ENCODE results near the gene TIGIT.
A peak's percentile ranks its signal among the peaks of the same experiment; 100 is the strongest.

The TIGIT gene

DNA sequence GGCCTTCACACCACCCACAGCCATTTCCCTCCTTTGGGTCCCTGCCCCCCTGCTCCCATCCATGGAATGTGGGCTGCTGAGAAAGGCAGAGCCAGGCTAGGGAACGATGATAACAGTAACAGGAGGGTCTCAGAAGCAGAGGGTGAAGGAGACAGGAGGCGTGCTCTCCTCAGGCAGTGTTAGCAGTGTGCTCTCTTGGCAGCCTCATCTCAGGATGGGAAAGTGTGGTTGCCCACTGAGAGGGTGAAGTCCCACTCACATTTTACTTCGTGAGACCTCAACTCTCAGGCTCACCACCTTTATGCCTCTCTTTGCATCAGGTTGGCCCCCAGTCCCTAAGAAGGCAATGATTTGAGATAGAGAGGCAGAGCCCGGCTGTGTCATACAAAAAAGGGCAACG is 24.5 kb downstream of the TIGIT start:
- Mint-ChIP-seq H3K27me3 (no peaks in the 10 kb centered on the region), H3K4me1 (peaks cover 88% of the 10 kb centered on the region), H3K4me3 (peak overlapping the region; percentile 51), H3K9me3 (no peaks in the 10 kb centered on the region), H3K27ac (ENCODE audit: low read depth) (peak overlapping the region; percentile 95), H3K36me3 (ENCODE audit: insufficient read depth) (peaks cover 17% of the 10 kb centered on the region)
- no peak for DNase-seq (ENCODE audit: low spot score in 2 of 2)
- ATAC-seq (replicated peaks; ENCODE audit: extremely low read depth, poor library complexity, severe bottlenecking), result no peak

DNA sequence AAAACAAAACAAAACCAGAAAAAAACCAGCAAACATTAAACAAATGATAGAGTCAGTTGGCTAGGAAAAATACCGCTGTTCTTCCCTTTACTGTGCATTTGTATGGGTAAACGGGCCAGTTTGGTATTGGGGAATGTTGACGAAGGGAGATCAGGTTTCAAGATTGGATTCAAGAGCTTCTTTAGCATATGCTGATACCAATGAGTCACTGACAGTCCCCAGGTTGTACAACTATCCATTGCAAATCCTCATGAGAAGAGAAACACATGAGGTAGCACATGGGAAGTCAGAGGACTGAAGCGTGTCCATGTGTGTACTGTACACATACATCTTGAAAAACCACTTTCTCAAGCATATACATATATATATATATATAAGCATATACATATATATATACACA is 25.6 kb downstream of the TIGIT start:
- Mint-ChIP-seq H3K4me3 (peak overlapping the region; percentile 51), H3K4me1 (peaks cover 88% of the 10 kb centered on the region), H3K9me3 (no peaks in the 10 kb centered on the region), H3K27ac (ENCODE audit: low read depth) (peak overlapping the region; percentile 95), H3K27me3 (no peaks in the 10 kb centered on the region), H3K36me3 (ENCODE audit: insufficient read depth) (peaks cover 14% of the 10 kb centered on the region)
- no peak for ATAC-seq (replicated peaks; ENCODE audit: extremely low read depth, poor library complexity, severe bottlenecking)
- no peak for DNase-seq (ENCODE audit: low spot score in 2 of 2)

DNA sequence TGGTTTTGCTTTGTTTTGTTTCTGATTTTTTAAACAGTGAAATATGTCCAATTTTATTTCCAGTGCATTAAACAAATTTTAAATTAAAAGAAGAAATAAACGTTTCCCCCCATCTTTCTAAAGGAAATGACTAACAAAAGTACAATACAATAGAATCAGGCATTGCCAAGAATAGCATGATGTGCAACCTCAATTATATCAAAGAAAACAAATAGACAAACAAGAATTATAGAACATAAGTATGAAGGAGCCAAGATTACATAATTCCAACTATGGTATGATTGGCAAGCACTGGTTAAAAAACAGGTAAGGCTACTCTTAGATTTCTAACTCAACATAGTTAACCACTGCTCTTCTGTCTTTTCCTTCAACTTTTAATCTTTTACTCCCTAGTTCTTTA is 26.4 kb downstream of the TIGIT start:
- H3K27ac Mint-ChIP-seq (ENCODE audit: low read depth), result no peak overlapping the region
- no peaks in the 10 kb centered on the region for H3K27me3 Mint-ChIP-seq
- H3K36me3 Mint-ChIP-seq (ENCODE audit: insufficient read depth), result peaks cover 11% of the 10 kb centered on the region
- ATAC-seq (replicated peaks; ENCODE audit: extremely low read depth, poor library complexity, severe bottlenecking), result no peak
- DNase-seq (ENCODE audit: low spot score in 2 of 2), result no peak
- no peaks in the 10 kb centered on the region for H3K9me3 Mint-ChIP-seq
- peaks cover 89% of the 10 kb centered on the region for H3K4me1 Mint-ChIP-seq
- H3K4me3 Mint-ChIP-seq, result no peak overlapping the region

DNA sequence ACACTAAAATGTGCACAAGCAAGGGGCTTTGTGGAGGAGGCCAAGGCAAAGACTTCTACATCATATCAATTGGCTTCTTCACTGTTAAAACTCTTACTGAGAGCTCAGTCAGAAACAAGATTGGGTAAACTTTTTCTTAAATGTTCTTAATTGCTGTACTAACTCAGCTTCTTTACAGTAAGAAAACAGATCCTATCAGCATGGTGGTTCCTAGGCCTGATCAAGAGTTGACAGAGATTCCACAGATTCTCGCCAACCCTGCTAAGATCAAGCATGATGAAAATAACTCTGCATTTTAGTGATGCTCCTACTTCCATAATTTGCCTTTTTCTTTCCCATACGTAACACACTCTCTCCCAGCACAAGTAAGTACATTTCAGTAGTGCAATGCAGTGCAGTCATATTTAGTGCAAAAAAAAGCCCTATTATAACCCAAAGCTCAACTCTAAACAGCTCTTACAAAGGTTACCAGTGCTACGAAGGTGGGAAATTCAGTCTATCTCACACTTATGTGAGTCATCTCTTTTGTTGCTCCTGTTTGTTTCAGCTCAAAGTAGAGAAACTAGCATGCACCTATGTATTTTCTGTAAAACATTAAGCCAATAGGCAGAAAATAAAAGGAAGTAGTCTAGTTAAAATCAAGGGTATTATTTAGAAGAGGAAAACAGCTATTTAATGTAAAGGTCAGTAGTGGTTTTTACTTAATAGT is 29.9 kb downstream of the TIGIT start:
- no peaks in the 10 kb centered on the region for H3K9me3 Mint-ChIP-seq
- H3K27me3 Mint-ChIP-seq, result no peaks in the 10 kb centered on the region
- DNase-seq (ENCODE audit: low spot score in 2 of 2) (no peak), ATAC-seq (replicated peaks; ENCODE audit: extremely low read depth, poor library complexity, severe bottlenecking) (peak; percentile 83)
- H3K27ac Mint-ChIP-seq (ENCODE audit: low read depth), result peak overlapping the region; percentile 87
- peak overlapping the region; percentile 51 for H3K4me3 Mint-ChIP-seq
- peaks cover 11% of the 10 kb centered on the region for H3K36me3 Mint-ChIP-seq (ENCODE audit: insufficient read depth)
- peaks cover 89% of the 10 kb centered on the region for H3K4me1 Mint-ChIP-seq

DNA sequence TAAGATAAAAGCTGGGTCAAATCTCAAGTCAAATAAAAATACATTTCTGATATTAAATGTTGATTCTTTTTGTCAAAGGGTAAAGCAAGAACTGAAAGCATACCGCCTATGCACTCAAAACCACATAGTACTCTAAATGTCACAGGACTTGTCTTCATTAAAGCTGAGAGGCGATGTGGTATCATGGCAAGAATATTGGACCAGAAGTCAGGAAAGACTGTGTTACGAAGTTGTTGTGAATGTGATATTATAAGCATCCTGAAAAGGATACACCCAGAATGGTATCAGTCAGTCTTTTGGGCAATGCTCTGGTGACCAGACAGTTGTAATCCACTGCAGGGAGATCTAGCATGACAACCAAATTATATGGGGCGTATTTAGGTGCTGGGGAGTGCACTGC is 33.8 kb downstream of the TIGIT start:
- peaks cover 87% of the 10 kb centered on the region for H3K4me1 Mint-ChIP-seq
- no peaks in the 10 kb centered on the region for H3K27me3 Mint-ChIP-seq
- no peaks in the 10 kb centered on the region for H3K9me3 Mint-ChIP-seq
- peaks cover 16% of the 10 kb centered on the region for H3K36me3 Mint-ChIP-seq (ENCODE audit: insufficient read depth)
- ATAC-seq (replicated peaks; ENCODE audit: extremely low read depth, poor library complexity, severe bottlenecking) (no peak), DNase-seq (ENCODE audit: low spot score in 2 of 2) (no peak)
- H3K4me3 Mint-ChIP-seq, result peak overlapping the region; percentile 47
- peak overlapping the region; percentile 87 for H3K27ac Mint-ChIP-seq (ENCODE audit: low read depth)

DNA sequence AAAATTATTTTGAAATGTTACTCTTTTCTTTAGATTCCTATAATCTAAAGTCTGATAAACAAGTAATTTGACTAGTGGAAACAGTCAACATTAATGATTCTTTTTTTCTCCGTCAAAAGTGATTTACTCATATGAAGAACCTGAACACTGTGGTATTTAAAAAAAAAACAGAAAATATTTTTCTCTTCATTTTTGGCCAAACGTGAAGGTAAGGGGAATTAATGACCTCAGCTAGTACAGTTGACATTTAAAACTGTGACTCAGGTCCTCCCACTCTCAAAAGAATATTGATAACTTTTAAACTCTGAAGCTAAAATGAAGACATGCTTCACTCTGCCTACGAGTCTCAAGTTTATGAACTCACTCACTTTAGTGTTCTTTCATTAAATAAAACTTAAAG is 34.5 kb downstream of the TIGIT start:
- H3K4me1 Mint-ChIP-seq, result peaks cover 82% of the 10 kb centered on the region
- H3K27ac Mint-ChIP-seq (ENCODE audit: low read depth), result peak overlapping the region; percentile 87
- no peak for ATAC-seq (replicated peaks; ENCODE audit: extremely low read depth, poor library complexity, severe bottlenecking)

DNA sequence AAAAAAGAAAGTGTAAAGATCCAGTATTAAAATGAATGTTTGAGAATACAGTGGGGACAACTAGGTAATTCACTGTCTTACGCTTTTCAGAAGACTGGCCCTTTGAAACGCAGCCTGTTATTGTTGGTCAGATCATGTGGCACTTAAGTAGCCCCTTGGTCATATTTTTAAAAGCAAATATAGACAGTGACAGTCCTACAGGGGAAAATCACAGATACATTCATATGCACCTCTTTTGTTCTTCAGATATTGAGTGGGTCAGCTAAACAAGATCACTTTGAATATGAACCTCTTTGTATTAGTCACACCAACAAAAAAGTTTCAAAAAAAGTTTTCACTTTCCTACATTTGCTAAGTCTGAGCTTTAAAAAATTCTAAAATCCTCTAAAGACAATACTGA is 36.0 kb downstream of the TIGIT start:
- peaks cover 74% of the 10 kb centered on the region for H3K4me1 Mint-ChIP-seq
- DNase-seq (ENCODE audit: low spot score in 2 of 2) (no peak), ATAC-seq (replicated peaks; ENCODE audit: extremely low read depth, poor library complexity, severe bottlenecking) (no peak)
- no peaks in the 10 kb centered on the region for H3K9me3 Mint-ChIP-seq
- no peak overlapping the region for H3K4me3 Mint-ChIP-seq
- H3K27me3 Mint-ChIP-seq, result no peaks in the 10 kb centered on the region
- peaks cover 17% of the 10 kb centered on the region for H3K36me3 Mint-ChIP-seq (ENCODE audit: insufficient read depth)
- H3K27ac Mint-ChIP-seq (ENCODE audit: low read depth), result no peak overlapping the region

More for the DNA sequence above, 34.5 kb downstream of the TIGIT start:
- H3K27me3 Mint-ChIP-seq, result no peaks in the 10 kb centered on the region
- H3K36me3 Mint-ChIP-seq (ENCODE audit: insufficient read depth), result peaks cover 18% of the 10 kb centered on the region
- H3K4me3 Mint-ChIP-seq, result peak overlapping the region; percentile 47
- DNase-seq (ENCODE audit: low spot score in 2 of 2), result no peak
- H3K9me3 Mint-ChIP-seq, result no peaks in the 10 kb centered on the region

DNA sequence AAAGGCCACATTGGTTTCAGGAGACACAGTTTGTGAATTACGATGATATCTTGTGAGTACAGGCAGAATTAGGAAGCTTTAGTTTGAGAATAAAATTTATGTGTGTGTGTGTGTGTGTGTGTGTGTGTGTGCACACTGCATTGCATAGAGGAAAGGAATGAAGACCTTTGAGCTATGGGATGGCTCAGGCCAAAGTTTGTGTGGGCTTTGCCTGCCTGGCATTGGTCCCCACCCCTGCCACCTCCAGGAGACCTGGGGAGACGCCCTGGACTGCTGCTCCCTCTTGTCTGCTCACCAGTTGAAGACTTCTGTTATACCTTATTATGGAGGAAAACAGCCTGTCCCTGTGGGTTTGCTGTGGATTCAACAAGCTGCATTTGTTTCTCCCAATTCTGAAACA is 37.2 kb downstream of the TIGIT start:
- no peaks in the 10 kb centered on the region for H3K9me3 Mint-ChIP-seq
- peaks cover 16% of the 10 kb centered on the region for H3K36me3 Mint-ChIP-seq (ENCODE audit: insufficient read depth)
- ATAC-seq (replicated peaks; ENCODE audit: extremely low read depth, poor library complexity, severe bottlenecking) (no peak), DNase-seq (ENCODE audit: low spot score in 2 of 2) (no peak)
- H3K27me3 Mint-ChIP-seq, result no peaks in the 10 kb centered on the region
- no peak overlapping the region for H3K27ac Mint-ChIP-seq (ENCODE audit: low read depth)
- H3K4me1 Mint-ChIP-seq, result peaks cover 73% of the 10 kb centered on the region
- H3K4me3 Mint-ChIP-seq, result peak overlapping the region; percentile 21

DNA sequence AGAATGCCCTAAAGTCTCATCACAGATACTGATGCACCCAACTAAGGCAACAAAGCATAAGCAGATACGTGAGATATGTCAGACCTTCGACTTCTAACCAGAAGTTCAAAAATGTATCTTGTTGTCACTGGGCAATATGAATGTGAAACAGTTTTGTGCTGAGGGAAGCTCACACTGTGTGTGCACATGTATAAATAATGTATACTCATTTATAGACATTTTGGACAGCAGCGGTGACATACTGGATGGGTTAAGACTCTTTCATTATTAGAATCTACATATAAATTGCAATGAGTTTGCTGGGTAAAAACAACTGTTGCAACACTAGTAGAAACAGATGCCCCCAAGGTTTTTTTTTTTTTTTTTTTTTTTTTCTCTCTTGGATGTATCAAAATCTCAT is 37.9 kb downstream of the TIGIT start:
- ATAC-seq (replicated peaks; ENCODE audit: extremely low read depth, poor library complexity, severe bottlenecking), result no peak

DNA sequence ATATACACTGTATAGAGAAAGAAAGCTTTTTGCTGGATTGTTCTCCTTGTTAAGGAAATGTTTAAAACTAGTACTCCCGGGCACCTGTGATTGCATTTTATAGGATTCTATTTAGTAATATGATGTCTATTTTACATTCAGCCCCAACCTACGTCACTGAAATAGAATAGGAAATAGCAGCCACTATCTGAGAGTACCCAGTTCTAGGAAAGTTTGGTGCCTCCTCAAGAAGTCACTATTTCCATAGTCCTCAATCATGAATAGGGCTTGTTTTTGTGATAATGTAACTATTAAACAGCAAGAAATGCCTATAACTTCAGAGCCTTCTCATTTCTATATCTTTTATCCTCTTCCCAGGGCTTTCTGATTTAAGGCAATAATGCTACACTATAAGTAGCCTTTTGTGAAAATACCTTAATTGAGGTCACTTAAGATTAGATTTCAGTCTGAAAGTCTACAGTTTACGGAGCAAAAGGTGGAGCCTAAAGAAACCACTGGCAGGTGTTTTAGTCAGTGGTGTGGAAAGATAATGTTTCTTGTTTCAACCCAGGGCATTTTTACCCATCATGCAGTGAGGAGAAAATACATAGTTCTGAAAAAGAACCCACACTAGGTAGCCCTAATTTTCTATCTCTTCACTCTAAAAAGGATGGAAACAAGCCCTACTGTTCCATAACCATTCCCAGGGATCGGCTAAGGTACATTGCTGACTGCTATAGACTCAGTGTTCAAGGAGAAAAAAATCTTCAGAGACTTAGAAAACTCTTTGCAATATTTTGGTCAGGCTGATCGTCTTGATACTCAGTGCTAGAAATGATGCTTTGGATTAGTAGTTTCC is 38.7 kb downstream of the TIGIT start:
- H3K27me3 Mint-ChIP-seq, result no peaks in the 10 kb centered on the region
- peaks cover 69% of the 10 kb centered on the region for H3K4me1 Mint-ChIP-seq
- DNase-seq (ENCODE audit: low spot score in 2 of 2), result no peak
- H3K36me3 Mint-ChIP-seq (ENCODE audit: insufficient read depth), result peaks cover 15% of the 10 kb centered on the region
- peak overlapping the region; percentile 28 for H3K4me3 Mint-ChIP-seq
- peak; percentile 68 for ATAC-seq (replicated peaks; ENCODE audit: extremely low read depth, poor library complexity, severe bottlenecking)
- peak overlapping the region; percentile 90 for H3K27ac Mint-ChIP-seq (ENCODE audit: low read depth)
- no peaks in the 10 kb centered on the region for H3K9me3 Mint-ChIP-seq

More for the DNA sequence above, 37.9 kb downstream of the TIGIT start:
- no peaks in the 10 kb centered on the region for H3K27me3 Mint-ChIP-seq
- H3K36me3 Mint-ChIP-seq (ENCODE audit: insufficient read depth), result peaks cover 16% of the 10 kb centered on the region
- H3K4me1 Mint-ChIP-seq, result peaks cover 73% of the 10 kb centered on the region
- peak overlapping the region; percentile 90 for H3K27ac Mint-ChIP-seq (ENCODE audit: low read depth)
- no peak overlapping the region for H3K4me3 Mint-ChIP-seq
- H3K9me3 Mint-ChIP-seq, result no peaks in the 10 kb centered on the region
- no peak for DNase-seq (ENCODE audit: low spot score in 2 of 2)

DNA sequence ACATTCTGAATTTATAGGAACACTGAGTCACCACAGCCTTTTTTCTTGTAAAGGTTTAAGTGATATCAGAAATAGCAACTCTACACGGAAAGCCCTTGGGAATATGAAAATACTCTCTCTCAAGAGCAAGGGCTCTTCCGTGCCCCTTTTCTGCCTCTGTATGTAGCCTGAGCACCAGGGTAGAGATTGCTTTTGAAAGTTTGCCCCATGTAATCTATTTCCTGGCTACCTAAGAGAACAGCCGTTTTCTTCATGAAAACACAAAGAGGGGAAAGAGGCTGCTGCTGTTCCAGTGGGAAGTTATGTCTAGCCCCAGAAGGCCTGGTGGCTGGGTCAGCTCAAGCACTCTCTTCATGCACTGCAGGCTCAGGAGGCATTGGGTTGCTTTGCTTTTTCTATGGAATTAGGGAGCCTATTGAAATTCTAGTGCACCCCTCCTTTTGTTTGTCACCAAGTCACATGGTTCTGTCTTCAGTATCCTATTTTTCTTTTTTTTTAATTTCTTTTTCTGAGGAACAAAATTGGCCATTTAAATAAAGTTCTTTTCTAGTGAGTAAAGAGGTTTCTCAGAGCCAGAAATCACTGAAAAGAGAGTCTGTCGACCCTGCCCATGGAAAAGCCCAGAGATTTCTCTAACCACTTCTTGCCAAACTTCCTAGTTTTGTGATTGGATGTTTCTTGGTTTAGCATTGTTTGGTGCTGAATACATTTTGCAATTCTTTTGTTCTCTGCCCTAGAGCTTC is 39.5 kb downstream of the TIGIT start:
- Mint-ChIP-seq H3K27ac (ENCODE audit: low read depth) (peak overlapping the region; percentile 90), H3K36me3 (ENCODE audit: insufficient read depth) (peaks cover 14% of the 10 kb centered on the region), H3K27me3 (no peaks in the 10 kb centered on the region), H3K9me3 (no peaks in the 10 kb centered on the region), H3K4me3 (peak overlapping the region; percentile 28), H3K4me1 (peaks cover 66% of the 10 kb centered on the region)
- no peak for DNase-seq (ENCODE audit: low spot score in 2 of 2)
- ATAC-seq (replicated peaks; ENCODE audit: extremely low read depth, poor library complexity, severe bottlenecking), result no peak

DNA sequence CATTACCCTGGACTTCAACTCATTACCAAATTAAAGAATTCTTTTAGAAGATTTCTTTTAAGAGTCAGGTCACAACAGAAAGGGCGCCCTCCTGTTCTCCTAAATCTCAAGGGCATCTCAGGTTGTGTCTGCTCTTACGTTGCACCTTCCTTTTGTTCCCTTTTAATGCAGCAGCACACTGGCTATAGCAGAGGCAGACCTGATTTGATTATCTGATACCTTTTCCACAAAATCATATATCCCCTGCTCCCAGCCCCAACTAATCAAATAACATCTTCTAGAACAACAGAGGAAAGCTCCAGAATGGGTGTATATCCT is 40.1 kb downstream of the TIGIT start:
- Mint-ChIP-seq H3K4me1 (peaks cover 65% of the 10 kb centered on the region), H3K9me3 (no peaks in the 10 kb centered on the region), H3K27ac (ENCODE audit: low read depth) (peak overlapping the region; percentile 90), H3K36me3 (ENCODE audit: insufficient read depth) (peaks cover 15% of the 10 kb centered on the region), H3K4me3 (no peak overlapping the region), H3K27me3 (no peaks in the 10 kb centered on the region)
- no peak for ATAC-seq (replicated peaks; ENCODE audit: extremely low read depth, poor library complexity, severe bottlenecking)
- DNase-seq (ENCODE audit: low spot score in 2 of 2), result no peak

All from central memory CD8-positive, alpha-beta T cell (primary cell).